ENCODE data around the gene PTPRM.

DNA sequence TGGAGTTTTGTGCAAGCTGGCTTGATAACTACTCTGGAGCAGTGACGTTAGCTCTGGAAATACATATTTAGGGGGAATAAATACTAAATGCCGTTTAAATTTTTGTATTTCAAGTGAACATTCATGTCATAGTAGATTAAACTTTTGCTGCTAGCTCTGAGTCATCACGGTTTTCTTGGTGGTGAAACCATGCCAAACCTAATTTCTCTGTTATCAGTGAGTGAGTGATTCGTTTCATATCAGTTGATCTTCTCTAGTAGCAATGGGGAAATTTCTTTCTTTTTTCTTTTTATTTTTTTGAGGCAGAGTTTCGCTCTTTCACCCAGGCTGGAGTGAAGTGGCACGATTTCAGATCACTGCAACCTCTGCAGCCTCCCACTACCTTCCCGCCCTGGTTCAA lies 211.1 kb downstream of the PTPRM start:
- no peak for TF ChIP-seq POLR2A (IDR thresholded peaks at IDR 0.05; ENCODE audit: control extremely low read depth in 1 of 2, low read depth in 2 of 2, low read length in 2 of 2)
- TF ChIP-seq, protein P1, sequence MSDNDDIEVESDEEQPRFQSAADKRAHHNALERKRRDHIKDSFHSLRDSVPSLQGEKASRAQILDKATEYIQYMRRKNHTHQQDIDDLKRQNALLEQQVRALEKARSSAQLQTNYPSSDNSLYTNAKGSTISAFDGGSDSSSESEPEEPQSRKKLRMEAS (IDR thresholded peaks at IDR 0.05), result no peak
- TF ChIP-seq CREB1 (IDR thresholded peaks at IDR 0.05), result no peak
- no peak for TF ChIP-seq RBBP5 (IDR thresholded peaks at IDR 0.05; ENCODE audit: borderline replicate concordance, low read depth, low read length)
- TF ChIP-seq, protein P2, sequence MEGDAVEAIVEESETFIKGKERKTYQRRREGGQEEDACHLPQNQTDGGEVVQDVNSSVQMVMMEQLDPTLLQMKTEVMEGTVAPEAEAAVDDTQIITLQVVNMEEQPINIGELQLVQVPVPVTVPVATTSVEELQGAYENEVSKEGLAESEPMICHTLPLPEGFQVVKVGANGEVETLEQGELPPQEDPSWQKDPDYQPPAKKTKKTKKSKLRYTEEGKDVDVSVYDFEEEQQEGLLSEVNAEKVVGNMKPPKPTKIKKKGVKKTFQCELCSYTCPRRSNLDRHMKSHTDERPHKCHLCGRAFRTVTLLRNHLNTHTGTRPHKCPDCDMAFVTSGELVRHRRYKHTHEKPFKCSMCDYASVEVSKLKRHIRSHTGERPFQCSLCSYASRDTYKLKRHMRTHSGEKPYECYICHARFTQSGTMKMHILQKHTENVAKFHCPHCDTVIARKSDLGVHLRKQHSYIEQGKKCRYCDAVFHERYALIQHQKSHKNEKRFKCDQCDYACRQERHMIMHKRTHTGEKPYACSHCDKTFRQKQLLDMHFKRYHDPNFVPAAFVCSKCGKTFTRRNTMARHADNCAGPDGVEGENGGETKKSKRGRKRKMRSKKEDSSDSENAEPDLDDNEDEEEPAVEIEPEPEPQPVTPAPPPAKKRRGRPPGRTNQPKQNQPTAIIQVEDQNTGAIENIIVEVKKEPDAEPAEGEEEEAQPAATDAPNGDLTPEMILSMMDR (IDR thresholded peaks at IDR 0.05; ENCODE audit: control extremely low read depth in 1 of 3, insufficient read depth in 1 of 3, low read depth in 1 of 3, low read length in 3 of 3), result no peak
- TF ChIP-seq, protein P3, sequence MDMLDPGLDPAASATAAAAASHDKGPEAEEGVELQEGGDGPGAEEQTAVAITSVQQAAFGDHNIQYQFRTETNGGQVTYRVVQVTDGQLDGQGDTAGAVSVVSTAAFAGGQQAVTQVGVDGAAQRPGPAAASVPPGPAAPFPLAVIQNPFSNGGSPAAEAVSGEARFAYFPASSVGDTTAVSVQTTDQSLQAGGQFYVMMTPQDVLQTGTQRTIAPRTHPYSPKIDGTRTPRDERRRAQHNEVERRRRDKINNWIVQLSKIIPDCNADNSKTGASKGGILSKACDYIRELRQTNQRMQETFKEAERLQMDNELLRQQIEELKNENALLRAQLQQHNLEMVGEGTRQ (IDR thresholded peaks at IDR 0.05; ENCODE audit: low read length), result no peak
- no peak for TF ChIP-seq GABPA (IDR thresholded peaks at IDR 0.05; ENCODE audit: borderline replicate concordance, insufficient read depth, low read length)
- TF ChIP-seq EZH2 (IDR thresholded peaks at IDR 0.05; ENCODE audit: low read depth, low read length, severe bottlenecking), result no peak
- TF ChIP-seq KDM1A (IDR thresholded peaks at IDR 0.05; ENCODE audit: borderline replicate concordance, low read length), result no peak
- no peak for TF ChIP-seq CBX5 (IDR thresholded peaks at IDR 0.05; ENCODE audit: low read depth, low read length)
- no peak for TF ChIP-seq CTBP2 (IDR thresholded peaks at IDR 0.05; ENCODE audit: borderline replicate concordance, insufficient read depth, insufficient read length, low read length)
- TF ChIP-seq YY1 (IDR thresholded peaks at IDR 0.05; ENCODE audit: low read depth, low read length), result no peak
- no peak for TF ChIP-seq ZNF274 (IDR thresholded peaks at IDR 0.05; ENCODE audit: borderline replicate concordance, extremely low read depth, low read length)
- TF ChIP-seq JUND (IDR thresholded peaks at IDR 0.05; ENCODE audit: low read length), result no peak
